ENCODE data around the gene RNF222.

Gene RNF222, protein sequence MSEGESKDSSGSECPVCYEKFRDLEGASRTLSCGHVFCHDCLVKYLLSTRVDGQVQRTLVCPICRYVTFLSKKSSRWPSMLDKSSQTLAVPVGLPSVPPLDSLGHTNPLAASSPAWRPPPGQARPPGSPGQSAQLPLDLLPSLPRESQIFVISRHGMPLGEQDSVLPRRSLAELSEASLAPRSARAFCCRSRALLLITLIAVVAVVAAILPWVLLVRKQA

DNA sequence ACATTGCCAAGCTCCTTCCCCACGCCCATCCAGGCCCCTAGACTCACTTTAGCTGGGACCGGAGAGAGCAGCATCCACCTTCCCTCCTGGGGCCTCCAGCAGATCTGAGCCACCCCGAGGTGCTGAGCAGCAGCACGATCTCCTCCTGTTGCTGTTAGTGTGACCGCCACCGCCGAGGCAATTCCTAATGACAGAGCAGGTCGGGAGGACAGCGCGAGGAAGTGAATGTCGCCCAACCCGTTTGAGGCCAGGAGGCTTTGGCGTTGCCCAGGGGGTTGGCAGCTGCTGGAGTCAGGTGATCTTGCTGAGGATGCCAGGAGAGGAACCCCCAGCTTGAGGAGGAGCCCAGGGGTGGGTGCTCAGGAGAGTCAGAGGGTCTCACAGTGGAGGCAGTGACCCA, at the start of gene RNF222:
TSS of gene RNF222 (minus strand) at position 192 of the 400 bp plus-strand sequence. CDS start 4,366 bp downstream, outside the sequence.
- no peak for DNase-seq

DNA sequence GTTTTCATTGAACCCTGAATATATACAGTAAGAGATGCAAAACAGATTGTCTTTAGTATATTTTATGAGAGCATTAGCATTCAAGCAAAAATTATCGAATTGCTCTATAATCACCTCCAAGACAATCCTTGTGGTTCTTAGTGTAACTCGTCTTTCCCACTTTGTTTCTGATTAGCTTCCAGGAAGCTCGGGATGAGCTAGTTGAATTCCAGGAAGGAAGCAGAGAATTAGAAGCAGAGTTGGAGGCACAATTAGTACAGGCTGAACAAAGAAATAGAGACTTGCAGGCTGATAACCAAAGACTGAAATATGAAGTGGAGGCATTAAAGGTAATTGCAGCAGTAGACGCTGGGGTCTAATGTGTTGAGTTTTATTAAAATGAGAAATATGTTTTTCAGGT, 47.9 kb upstream of the RNF222 start:
- no peak for DNase-seq

DNA sequence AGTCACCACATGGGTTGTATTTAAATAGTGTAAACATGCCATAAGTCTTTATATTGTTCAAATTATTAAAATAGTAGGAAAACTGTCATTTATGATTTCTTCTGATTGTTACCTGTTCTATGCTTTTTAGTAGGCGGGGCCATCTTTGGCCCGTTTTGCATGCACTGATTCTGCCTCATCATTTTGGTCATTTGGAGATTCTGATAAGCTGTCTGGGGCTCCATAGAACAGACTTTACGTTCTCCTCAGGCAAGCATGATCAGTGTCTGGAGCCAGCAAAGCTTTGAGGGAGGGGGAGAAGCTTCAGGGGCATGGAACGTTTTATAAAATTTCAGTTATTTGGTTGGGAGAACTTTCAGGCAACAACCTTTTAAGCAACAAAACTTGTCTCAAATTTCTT, 46.9 kb upstream of the RNF222 start:
- no peak for DNase-seq

DNA sequence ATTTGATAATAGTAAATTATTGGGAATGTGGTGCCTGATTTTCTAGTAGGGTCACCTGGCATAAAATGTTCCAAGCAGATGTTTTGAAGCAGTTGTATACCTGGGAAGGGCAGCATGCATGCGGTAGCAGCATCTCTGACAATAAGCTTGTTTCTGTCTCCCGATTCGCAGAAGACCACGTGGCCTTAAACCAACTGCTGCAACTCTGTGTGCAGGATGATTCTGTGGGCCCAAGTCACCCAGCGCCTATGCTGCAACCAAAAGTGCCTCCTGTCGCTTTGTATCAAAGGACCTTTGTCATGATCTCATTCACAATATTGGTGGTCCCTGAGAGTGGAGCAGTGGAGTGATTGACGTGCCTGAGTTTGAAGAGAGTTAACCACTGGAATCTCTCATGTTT, 46.1 kb upstream of the RNF222 start:
- DNase-seq: no peak

DNA sequence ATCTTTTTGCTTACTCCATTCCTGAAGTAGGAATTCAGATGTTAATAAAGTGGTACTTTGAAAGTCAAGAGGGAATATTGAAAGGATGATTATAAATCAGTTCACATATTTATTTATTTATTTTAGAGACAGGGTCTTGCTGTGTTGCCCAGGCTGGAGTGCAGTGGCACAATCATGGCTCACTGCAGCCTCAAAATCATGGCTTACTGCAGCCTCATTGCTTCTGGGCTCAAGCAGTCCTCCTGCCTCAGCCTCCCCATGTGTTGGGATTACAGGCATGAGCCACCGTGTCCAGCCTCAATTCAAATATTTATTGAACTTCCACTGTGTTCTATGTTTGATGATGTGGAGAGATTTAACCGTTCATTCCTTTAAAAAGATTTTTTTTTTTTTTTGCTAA, 44.7 kb upstream of the RNF222 start:
- no peak for DNase-seq

DNA sequence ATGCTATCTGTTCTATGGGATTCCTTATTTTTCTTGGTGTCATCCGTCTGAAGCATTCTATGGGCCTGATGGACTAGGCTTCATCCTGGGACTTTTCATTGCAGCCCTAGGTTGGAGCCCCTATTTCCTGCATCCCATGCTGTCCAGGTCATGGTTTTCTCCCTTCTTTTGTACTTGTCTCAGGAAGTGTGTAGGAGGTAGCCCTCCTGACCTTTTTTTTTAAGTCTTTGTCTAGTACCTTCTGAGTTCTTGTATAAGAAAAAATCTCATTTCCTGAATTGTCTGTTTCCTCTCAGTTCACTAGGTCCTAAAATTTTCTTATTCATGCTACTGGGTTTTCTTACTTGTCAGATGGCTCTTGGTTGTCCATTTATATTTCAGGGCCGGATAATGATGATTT, 44.1 kb upstream of the RNF222 start:
- no peak for DNase-seq

DNA sequence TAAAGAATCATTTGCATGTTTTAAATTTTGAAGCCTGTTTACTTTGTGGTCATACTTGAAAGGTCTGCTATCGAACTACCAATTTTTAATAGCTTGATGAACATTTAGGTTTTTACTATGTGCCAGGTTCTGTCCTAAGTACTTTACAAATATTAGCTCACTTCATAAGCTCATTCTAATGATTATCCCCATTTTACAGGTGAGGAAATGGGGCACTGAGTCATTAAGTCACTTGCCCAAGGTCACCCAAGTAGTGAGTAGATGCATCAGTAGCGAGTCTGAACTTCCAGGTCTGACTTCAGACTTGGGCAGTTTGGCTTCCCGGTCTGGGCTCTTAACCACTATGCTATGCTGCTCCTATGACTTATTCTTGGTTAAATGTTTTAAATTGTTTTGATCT, 42.1 kb upstream of the RNF222 start:
- DNase-seq: no peak

DNA sequence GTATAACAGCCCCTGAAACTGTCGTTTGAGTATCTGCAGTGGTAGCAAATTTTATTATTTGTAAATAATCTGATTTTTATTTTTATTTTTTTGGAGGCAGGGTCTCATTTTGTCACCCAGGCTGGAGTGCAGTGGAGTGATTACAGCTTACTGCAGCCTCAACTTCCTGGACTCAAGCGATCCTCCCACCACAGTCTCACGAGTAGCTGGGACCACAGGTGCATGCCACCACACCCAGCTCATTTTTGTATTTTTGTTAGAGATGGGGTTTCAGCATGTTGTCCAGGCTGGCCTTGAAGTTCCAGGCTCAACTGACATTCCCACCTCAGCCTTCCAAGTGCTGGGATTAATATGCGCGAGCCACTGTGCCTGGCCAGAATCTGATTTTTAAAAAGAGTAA, 40.8 kb upstream of the RNF222 start:
- DNase-seq: no peak

DNA sequence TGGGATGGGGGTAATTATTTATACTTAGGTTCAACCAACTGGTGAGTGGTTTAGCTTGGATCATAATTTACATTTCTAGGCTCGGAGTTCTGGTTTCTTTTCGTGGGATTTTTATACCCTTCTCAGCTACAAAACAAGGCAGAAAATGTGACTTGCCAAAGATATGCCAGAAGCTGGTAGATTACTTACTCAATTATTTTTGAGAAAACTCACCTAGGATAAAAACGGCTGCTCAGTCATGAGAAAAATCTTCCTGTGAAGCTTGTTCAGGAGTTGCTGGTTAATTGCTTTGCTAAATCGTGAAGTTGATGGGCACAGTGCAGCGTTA, 39.2 kb upstream of the RNF222 start:
- DNase-seq: no peak

DNA sequence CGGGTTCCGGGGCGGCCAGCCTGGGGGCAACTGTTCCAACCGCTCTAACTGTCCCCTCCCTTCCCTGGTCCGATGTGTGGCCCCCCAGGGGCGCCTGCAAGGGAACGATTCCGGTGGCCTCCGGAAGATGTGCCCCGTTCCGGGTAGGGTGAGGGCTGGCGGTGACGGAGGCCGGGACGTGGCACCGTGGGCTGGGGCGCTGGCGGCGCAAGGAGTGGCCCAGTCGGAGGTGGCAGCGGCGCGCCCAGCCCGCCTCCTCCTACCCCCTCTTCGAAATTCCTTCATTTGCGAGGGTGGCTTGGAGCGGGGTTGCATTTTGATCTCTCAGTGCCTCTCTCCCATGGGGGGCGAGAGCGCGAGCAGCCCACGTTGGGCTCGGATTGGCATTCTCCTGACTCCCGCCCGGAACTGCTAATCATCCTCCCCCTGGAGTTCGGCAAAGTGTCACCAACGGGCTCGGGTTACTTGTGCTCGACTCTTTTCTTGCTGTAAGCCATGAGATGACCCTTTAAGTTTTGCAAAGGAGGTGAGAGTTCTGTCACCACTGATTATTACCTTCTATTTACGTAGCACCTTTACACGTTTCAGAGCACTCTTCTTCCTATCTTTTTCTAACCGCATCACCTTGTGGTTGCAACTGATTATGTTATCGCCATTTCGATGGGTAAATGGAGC, 38.7 kb upstream of the RNF222 start:
- no peak for DNase-seq

DNA sequence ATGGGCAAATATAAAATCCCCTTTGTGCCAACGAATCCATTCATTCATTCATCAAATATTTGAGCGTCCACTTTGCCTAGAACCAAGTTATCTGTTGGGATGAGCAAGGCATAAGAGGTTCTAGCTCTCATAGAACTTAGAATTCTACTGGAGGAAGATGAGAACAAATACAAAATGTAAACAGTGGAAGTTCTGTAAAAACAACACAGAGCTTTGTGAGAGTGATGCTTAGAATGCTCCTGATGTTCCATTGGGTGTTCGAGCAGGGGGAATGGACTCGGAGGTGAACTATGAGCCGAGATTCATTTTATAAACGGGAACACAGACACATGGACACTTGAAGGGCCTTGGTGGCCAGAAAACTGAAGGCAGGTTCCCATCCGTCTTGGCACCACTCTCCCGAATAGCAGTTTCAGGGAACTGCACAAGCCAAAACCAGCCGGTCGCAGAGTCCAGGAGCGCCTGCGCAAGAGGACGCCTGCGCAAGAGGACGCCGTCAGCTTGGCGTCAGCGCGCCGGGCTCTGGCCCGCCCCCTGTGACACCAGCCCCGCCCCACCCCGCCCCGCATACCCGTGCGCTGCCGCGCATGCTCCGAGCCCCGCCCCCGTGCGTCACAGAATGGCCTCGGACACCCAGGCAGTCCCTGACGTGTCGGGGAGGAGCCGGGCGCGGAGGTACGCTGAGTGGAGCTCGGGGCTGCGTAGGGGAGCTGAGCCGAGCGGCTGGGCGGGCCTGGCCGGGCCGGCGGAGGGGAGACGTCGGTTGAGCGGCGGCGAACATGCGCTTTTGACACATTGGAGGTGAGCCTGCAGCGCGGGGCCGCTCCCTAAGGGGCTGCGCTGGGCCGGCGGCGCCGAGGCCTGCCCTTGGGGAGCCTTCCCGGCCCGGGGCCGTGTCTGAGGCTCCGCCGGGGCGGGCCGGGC, 37.9 kb upstream of the RNF222 start, which contains the start of gene NDEL1:
TSS of gene NDEL1 (plus strand) at position 640 of the 924 bp plus-strand sequence. CDS start 8,388 bp downstream, outside the sequence.
- peak; percentile 54 for DNase-seq

DNA sequence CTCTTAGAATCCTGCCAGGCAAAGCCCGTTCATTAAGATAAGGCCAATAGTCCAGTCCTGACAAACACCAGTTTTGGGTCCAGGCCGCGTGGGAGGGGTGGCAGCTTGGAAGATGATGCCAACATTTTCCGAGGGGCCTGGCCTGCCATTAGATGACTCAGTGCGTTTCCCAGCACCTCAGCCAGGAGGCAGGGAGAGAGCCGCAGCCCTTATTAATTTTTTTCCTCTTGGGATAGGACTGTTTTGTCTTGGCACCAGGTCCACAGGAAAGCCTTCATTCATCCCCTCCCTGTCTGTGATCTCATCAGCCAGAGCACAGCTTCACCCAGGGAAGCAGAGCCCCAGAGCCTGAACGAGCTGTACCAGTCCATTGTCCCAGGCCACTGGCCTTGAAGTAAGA, 33.3 kb upstream of the RNF222 start:
- no peak for DNase-seq

DNA sequence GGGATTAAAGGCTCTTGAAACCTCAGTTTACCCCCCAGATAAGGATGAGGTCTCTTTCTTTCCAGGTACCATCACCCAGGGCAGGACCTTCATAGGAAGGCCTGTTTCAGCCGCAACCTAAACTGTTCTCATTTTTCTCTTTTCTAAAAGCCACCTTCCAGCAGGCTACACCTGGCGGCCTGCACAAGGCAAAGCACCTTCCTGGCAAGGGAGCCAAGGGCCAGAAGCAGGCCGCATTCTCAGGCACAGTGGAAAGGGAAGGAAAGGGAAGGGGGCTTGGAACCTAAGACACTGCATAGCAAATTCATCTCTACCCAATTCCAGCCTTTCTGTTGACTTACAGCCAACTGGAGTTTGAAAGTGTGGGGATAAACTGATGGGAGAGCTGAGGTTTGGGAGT, 29.2 kb upstream of the RNF222 start:
- DNase-seq: no peak

DNA sequence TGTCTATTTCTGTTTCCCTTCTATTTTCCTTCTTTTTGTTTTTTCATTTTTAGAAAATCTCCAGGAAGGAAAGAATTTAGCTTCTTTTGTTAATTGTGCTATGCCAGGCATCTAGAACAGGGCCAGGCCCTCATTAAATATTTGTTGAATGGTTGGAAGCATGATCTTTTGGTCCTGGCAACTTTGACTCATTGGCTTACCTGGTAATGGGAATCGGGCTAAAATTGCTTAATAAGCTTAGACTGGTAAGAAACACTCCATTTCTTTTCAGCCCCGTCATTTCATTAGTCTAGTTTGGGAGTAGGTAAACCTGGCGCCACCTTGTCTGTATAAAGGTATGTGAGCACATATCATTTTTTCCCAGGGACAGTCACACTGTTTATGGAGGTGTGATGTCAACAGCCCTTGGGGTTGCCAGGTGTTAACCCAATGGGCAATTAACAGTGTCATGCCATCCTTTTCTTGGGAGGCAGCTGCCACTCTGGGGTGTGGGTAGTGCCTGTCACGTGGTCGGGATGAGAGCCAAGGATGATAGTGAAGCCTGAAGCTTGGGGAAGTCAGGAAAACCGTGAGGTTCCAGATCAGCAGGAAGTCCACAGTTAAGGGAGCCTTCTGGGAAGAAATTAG, 28.6 kb upstream of the RNF222 start:
- no peak for DNase-seq

DNA sequence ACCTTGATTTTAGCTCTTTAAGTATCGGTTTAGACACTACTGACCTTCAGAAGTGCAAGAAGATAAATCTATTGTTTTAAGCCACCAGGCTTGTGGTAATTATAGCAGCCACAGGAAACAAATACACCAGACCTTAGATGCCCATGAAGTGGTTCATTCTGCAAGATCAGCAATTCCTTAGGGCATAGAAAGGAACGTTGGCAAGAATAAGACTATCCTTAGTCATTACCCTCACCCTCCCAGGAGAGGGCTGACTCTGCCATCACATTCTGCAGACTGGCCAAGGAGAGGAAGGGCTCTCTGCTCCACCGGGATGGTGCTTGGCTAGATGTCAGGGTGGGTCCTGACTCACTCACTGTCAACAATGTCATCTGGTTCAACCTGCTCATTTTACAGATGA, 23.9 kb upstream of the RNF222 start:
- no peak for DNase-seq

DNA sequence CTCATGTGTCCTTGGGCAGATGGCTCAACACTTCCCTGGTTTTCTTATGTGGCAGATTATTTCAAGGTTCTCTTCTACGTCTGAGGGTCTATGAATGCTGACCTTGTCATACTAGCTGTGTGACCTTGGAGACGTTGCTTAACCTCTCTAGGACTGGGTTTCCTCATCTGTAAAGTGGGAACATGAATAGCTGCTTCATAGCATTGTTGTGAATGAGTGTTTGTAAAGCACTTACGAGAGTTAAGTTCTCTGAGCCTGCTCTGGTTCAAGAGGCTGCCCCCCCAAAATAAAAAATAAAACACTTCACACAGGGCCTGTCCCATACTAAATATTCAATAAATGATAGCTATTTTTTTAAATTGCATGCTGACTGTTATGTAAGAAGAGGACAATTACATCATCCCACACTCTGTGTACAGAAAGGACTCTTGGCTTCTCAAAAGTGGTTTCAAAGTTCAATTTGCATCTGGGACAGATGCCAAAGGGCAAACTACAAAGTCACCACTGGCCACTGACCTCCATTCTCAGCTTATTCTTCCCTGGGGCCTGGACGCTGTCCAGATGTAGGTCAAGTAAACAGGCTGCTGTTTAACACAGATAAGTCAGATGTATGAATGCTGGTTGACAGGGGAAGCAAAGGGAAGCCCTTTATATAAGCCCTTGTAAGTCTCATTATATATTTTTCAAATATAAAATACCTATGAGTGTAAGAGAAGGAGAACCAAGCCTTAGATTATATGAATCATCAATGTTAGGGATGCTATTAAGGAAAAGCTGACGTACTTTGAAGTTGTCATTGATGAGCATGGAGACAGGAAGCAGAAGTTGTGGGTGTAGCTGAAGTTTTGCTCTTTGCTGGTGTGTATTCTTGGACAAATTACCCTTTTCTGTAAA, 22.7 kb upstream of the RNF222 start:
- no peak for DNase-seq

DNA sequence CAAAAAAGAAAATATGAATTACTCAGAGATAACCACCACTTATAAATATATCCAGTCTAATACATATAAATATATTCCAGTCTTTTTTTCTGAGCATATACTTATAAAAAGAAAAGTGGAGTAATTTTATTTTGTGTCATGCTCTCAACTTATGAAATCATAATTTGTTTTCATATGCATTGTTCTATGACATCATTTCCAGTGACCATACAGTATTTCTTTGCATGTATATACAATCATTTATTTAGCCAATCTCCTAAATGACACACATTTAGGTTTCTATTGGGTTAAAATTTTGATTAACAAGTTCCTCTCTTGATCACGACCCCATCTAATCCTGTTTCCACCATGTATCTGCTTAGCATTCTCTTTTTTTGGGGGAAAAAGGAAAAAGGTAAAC, 21.7 kb upstream of the RNF222 start:
- no peak for DNase-seq

DNA sequence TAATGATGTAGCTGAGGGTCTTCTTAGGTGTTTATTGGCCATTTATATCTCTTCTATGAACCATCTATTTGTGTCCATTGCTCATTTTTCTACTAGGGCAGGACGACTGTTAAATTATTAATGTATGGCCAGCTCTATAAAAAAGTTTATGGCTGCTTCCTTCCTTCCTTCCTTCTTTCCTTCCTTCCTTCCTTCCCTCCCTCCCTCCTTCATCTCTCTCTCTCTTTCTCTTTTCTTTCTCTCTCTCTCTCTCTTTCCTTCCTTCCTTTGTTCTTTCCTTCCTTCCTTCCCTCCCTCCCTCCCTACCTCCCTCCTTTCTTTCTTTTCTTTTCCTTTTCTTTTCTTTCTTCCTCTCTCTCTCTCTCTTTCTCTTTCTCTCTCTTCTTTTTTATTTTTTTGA, 20.8 kb upstream of the RNF222 start:
- DNase-seq: no peak

DNA sequence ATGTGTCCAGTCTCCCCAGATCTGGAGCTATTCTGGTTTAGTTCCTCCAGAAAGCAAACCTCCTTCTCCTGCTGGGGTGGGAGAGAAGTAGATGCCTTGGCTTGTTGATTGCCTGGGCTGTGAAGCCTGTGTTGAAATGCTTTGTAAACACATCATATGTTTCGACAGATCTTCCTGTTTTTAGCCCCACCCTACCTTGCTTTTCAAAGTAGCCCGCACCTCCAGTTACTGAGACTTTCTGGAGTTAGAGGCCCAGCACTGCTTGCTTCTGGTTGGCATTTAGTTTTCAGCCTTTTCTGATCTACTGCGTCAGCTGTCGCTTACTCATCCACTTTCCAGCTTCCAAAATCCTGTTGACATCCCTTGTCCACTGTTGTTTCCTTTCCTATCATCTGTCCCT, 20.2 kb upstream of the RNF222 start:
- DNase-seq: no peak

DNA sequence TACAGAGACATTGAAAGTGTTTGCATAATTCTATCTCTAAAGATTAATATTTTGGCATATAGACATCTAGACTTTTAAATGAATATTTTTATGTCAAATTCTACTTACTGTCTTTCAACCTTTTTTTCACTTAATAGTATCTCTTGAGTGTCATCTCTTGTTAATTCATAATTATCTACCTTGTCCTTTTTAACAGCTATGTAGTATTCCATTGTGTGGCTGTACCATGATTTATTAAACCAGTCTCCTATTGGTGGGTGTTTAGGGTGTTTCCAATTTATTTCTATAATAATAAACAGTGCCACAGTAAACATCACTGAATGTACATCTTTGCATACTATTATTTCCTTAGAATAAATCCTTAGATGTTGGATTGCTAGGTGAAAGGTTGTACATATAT, 16.3 kb upstream of the RNF222 start:
- no peak for DNase-seq

DNA sequence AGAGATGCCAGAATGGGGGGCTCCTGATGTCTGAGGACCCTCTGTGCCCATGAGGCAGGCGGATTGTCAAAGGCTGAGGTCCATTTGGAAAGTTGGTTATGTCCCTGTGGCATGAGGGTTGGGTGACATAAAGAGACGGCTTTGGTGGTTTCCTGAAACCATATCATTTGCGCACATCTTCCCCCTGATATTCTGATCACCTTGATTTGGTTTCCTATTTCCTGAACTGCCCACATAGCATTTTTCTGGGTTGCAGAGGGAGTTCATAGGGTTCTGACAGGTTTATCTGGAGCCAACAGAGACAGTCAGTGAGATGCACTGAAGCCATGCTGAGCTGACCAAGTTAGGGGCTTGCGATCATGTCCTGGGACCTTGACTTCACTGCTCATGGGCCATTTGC, 15.7 kb upstream of the RNF222 start:
- no peak for DNase-seq

DNA sequence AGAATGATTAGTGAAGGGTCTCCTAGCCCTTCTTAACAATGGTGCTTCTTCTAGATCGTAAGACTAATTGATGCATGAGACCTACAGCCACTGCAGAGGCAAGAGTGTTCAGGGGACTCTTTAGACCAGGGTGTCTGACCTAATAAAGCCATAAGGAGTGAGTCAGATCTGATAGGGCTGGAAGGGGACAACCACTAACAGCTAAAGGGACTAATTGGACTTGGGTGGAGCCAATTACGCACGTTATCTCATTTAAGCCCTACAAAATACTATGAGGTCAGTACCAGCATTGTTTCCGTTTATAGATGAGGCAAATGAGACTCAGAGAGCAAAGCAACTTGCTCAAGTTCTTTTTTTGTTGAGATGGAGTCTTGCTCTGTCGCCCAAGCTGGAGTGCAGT, 14.5 kb upstream of the RNF222 start:
- no peak for DNase-seq

DNA sequence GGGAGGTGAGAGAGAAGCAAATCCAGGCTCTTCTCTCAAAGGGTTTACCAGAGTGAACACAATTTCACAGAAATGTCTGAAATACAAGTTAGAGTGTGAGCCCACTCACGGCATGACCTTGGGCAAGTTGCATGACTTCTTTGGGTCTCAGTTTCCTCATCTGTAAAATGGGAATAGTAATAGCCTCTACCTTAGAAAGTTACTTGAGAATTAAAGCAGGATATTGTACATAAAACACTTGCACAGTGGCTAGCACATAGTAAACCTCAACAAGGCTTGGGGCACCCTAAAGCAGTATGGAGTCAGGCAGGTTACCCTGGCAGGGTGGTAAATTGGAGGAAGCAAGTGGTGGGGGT, 13.2 kb upstream of the RNF222 start:
- DNase-seq: no peak
